Activated CD8-positive, alpha-beta memory T cell treated with anti-CD3 and anti-CD28 coated beads, Interleukin-2, amount 50 U/mL, for 48 hours (primary cell): ENCODE data around the gene C1D.
"Not testable (repeated sequence)": the region's sequence is repeated elsewhere in the genome, so short reads cannot be mapped to it uniquely, and the experiment has no call there.

Source experiments
- DNase-seq: peaks from one replicate; pipeline ENCODE4 v3.0.0-alpha.2; 2020

C1D gene, protein sequence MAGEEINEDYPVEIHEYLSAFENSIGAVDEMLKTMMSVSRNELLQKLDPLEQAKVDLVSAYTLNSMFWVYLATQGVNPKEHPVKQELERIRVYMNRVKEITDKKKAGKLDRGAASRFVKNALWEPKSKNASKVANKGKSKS

DNA sequence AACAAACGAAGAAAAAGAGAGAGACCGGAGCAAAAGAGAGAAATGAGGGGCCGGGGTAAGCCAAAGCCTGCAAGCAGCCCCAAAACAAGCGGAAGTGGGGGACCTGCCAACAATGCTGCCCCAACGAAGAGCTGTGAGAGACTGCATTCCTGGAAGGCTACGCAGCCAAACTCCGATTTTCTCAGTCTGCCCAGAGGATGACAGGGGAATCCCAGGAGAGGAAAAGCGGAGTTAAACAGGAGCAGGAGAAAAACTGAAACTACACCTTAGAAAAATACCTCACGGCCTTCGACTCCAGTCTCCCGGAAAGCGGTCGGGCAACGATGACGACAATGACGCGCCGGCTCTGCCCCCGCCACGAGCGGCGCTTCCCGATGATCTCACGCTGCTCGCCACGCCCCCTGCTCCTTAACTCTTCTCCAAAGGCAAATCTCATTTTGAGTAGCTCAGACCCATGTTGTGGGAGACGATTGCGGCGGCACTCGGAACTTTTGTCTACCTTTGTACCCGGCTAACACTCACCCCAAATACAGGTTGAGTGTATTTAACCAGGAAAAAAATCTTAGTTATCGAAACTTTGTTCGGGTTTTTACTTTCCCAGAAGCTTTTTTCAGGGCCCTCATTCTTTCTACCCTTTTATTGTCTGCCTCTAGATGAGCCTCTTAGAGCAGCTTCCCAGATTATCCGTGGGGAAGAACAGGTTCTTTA, at the start of gene C1D:
Gene C1D (minus strand): TSS at position 325 of the 708 bp plus-strand sequence. CDS start 15,694 bp downstream, outside the sequence.
- DNase-seq: peak; percentile 97

DNA sequence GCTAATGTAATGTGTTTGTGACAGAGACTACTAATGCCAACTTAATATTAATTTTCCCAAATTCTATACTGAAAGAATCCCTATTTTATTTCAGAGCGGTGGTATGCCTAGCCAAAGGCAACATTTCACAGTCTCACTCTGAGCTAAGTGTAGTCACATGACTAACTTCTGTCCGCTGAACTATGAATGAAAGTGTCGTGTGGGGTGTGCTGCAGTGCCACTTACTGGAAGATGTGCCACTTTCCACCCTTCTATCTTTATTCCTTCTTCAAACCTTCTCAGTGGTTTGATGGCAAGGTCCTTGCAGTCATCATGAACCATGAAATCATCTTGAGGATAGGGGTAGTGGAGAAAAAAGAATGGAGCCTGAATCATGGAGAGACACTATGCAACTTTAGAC, 47.3 kb upstream of the C1D start:
- no peak for DNase-seq

DNA sequence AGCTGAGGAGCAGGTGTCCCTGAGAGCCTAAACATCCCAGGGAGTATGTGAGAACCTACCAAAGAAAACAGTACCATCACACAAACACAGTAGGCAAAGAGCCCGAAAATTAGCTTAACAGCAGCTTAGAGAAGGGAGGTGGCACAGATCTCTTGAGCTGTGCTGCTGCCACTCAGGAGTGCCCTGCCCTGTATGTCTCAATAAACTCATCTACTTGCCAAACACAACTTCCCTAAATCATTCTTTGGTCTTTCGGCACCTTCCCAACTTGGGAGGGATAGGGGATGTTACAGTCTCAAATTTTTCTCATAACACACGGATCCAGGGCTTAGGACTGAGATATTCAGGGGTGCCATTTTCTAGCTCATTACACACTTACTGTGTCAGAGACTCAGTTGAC, 45.3 kb upstream of the C1D start:
- no peak for DNase-seq

DNA sequence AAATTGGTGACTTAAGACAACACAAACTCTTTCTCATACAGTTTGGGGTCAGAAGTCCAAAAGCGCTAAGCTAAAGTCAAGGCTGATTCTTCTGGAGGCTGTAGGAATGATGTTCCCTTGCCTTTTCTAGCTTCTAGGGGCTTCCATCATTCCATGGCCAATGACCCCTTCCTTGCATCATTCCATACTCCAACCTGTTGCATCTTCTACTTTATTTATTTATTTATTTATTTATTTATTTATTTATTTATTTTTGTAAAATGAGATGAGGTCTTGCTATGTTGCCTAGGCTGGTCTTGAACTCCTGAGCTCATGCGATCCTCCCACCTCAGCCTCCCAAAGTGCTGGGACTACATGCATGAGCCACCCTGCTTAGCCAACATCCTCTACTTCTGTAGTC, 44.7 kb upstream of the C1D start:
- DNase-seq: no peak

DNA sequence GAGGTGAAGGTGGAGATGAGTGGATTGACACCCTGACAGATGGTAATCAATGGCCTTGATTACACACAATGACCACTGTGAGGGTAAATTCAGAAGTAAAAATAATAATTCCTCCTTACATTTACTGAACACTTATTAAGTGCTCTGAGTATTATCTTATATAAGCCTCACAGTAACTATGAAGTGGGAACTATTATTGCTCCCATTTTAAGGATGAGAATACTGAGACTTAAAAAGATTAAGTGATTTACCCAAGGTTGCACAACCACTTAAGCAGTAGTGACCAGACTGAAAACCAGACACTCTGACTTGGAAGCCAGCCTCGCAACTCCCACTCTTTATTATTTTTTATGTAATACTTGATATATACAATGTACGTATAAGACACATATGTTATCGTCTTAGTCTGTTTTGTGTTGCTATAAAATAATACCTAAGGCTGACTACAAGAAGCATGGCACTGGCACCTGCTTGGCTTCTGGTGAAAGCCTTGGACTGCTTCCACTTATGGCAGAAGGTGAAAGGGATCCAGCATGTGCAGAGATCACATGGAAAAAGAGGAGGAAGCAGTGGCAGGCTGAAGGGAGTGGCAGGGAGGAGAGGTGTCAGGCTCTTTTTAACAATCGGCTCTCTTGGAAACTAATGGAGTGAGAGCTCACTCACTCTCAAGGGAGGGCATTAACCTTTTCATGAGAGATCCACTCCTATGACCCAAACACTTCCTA, 41.5 kb upstream of the C1D start:
- no peak for DNase-seq

DNA sequence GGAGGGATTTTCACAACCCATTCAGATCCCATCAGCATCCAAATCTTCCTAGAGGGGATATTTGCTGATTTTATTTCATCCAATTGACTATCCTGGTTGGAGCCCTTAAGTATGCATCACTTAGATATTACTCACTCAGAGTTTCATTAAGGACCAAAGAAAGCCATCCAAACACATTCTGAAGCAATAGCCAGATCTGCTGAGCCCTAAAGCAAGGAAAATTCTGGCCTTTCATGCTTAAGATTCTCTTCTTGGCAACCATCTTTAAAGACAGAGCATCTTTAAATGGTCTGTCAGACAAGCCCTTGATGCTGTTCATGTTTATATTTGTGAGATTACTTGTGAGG, 40.9 kb upstream of the C1D start:
- no peak for DNase-seq

DNA sequence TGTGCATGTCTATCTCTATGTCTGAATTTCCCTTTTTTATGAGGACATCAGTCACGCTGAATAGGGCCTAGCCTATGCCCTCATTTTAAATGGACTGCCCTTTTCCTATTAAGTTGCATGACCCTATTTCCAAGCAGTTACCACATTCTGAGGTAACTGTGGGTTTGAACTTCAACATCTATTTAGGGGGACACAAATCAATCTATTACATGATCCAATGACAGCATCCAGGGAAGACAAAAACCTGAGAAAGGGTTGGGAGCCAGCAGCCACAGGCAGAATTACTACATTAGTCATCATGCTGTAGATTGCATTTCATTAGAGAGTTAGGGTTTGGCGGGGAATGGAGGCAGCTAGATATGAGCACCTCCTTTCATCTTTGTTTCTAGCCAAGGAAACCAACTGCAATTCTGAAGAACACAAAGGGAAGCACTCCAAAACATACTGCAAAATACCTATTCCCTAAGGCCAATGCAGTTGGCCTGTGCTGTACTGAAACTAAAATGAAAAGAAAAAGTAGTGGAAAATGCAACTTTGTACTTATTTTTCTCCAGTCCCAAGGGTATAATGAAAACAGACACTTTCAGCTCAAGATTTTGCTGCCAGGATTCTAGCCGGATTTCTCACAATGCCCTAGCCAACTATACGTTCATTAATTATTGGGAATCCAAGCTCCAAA, 40.4 kb upstream of the C1D start:
- DNase-seq: no peak

DNA sequence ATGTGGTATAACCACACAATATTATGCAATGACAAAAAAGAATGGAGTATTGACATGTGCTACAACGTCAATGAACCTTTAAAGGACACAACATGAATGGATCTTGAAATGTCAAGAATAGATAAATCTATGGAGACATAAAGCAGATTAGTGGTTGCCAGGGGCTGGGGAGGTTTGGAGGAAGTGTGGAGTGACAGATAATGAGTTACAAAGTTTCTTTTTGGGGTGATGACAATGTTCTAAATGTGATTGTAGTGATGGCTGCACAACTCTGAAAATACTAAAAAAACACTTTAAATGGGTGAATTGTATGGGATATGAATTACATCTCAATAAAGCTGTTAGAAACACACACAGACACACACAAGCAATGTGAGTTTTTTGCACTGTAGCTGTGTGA, 37.4 kb upstream of the C1D start:
- no peak for DNase-seq

DNA sequence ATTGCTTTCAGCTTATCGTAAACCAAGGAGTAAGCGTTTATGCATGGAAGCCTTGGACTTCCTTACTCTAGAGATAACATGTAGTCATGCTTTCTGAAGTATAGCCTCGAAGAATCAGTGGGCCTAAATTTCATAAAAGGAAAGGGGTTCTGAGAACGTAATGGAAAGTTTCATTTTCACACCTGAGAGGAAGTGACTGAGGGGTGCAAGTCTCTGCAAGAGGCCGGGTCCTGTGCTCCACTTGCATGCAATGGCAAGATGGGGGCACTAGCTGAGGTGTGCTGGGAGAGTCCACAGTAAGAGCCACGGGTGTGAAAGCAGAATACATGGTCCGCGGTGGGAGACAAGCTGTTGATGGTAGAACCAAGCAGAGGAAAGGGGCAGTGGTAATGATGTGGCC, 36.5 kb upstream of the C1D start:
- DNase-seq: no peak

DNA sequence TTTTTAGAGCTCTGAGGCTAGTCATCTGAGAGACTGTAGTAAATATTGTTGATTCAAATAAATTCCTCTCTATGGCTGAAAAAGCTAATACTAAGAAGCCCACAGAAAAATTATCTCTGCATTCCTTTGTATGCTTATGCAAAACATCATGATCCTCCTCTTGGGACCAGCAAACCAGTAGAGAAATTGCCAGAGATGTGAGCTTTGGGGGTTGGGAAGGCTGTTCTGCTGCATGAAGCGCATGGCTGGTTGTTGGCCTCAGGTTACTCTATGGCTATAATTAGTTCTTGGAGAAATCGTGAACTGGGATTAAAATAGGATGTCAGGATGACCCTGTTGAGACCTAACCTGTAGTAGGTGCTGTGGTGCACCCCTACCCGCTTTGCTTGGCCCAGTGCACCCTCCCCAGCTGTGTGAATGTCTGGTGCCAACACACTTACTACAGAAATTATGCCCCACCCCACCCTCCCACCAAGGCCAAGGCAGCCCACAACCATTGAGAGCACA, 35.5 kb upstream of the C1D start:
- DNase-seq: no peak

DNA sequence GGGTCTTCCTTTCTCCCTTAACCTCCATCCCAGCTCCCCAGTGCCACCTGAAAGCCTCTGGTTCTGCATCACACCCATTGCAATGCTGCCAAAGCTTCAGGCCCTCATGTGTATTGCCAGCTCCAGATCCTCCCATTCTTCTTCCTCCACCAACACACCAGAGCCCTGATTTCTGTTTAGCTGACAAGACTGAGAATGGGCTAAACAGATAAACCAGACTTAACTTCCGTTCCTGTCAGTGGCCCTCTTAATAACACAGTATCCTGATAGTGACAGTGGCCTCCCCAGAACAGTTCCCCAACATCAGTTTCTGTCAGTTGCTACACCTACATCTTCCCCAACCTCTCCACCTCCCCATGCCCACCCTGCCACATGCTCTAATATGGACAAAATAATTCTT, 31.3 kb upstream of the C1D start:
- DNase-seq: no peak

DNA sequence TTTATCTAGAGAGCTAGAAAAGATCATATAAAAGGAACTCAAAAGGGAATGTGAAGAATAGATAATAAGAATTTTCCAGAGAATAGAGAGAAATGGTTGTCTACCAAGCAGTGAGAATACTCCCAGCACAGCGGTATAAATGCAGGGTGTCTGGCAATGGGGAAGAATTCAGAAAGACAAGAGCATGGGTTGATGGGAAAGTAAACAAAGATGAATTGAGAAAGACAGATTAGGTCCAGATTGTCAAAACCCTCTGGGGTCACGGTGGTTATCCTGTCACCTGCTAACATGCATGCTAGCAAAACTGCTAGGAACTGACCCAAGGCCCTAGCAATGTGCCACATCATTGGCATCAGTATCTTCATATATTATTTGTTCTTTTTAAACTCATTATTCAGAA, 30.8 kb upstream of the C1D start:
- no peak for DNase-seq

DNA sequence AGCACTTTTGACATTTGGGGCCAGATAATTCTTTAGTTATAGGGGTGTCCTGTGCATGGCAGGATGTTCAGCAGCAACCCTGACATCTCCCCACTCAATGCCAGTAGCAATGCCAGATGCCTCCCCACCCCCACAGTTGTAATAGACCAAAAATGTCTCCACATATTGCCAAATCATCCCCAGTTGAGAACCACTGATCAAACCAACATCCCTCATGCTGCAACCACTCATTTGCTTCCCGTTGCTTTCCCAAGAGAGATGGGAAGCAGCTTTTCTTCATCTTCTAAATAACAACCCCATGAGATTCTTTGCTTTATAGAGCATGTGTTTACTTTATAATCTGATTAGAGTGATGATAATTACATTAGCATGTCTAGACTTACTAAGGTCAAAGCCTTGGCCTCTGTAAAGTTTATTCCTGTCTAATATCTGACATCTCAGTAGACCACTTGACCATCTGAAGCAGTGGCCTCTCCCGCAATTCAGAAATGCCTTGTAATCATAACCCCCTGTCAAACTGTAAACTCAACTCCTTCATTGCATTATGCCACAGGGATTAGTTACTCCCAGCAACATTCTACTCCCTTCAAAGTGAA, 28.7 kb upstream of the C1D start:
- no peak for DNase-seq

DNA sequence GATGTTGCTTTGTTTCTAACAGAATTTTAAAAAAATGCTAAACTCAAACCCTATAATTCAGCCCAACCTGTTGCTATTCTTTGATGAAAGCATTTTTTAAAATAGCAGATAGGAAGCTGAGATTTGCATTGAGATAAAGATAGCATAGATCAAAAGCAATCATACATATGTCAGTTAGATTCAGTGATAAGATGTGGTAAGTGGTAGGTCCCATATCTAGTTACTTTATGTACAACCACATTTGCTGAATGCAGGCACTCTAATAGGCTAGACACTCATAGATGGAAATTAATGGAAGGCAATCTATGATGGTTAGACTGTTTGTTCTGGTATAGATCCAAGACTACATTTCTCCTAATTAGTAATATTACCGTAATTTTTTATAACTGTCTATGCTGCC, 27.2 kb upstream of the C1D start:
- DNase-seq: no peak

DNA sequence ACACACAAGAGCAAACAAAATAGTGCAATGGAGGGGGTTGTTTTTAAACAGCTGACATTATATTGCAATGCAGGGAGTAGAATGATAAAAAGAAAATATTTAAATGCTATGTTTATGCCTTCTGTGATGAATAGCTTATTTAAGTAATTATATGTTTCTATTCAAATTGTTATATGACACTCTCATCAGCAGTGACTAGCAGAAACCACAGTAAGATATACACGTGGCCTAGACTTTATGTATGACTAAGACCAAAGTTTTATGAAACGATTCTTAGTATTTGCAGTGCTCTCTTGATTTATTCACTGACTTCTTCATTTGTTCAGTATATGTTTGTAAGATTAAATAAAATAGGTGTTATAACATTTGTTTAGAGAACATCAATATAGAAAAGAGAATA, 26.1 kb upstream of the C1D start:
- DNase-seq: no peak

DNA sequence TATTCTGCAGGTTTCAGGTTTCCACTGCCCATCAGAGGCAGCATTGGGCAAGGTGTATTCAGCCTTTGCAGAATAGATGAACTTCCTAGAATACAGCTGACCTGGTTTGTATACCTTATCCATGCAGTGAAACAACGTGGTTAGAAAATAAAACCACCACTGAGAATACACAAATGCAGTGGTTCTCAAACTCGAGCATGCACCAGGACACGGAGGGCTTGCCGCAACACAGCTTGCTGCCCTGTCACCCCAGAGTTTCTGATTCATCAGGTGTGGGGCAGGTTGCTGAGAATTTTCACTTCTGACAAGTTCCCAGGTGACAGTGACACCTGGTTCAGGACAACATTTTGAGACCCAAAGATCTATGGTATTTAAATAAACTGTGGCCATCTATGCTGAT, 23.4 kb upstream of the C1D start:
- DNase-seq: no peak

DNA sequence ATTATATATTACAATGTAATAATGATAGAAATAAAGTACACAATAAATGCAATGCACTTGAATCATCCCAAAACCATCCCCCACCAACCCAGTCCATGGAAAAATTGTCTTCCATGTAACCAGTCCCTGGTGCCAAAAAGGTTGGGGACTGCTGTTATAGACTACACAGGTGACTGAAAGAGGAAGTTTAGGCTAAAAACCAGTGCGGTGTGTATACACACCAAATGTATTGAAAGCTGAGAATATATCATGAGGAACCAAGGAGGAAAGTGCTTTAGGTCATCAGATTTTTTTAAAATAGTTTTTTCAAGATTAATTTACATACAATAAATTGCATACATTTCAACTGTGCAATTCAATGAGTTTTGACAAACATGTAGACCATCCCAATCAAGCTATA, 20.5 kb upstream of the C1D start:
- DNase-seq: no peak

DNA sequence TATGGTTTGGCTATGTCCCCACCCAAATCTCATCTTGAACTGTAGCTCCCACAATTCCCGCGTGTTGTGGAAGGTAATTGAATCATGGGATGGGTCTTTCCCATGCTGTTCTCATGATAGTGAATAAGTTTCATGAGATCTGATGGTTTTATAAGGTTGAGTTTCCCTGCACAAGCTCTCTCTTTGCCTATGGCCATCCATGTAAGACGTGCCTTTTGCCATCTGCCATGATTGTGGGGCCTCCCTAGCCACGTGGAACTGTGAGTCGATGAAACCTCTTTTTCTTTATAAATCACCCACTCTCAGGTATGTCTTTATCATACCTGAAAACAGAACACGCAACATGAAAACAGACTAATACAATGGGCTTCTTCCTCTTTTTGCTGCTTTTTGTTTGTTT, 11.2 kb upstream of the C1D start:
- DNase-seq: no peak

DNA sequence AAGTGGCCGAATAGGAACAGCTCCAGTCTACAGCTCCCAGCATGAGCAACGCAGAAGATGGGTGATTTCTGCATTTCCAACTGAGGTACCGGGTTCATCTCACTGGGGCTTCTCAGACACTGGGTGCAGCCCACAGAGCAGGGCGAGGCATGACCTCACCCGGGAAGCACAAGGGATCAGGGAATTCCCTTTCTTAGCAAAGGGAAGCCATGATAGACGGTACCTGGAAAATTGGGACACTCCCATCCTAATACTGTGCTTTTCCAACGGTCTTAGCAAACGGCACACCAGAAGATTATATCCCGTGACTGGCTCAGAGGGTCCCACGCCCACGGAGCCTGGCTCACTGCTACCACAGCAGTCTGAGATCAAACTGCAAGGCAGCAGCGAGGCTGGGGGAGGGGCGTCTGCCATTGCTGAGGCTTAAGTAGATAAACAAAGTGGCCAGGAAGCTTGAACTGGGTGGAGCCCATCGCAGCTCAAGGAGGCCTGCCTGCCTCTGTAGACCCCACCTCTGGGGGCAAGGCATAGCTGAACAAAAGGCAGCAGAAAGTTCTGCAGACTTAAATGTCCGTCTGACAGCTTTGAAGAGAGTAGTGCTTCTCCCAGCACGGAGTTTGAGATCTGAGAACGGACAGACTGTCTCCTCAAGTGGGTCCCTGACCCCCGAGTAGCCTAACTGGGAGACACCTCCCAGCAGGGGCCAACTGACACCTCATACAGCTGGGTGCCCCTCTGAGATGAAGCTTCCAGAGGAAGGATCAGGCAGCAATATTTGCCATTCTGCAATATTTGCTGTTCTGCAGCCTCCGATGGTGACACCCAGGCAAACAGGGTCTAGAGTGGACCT, 1.2 kb upstream of the C1D start:
- not testable (repeated sequence) for DNase-seq

DNA sequence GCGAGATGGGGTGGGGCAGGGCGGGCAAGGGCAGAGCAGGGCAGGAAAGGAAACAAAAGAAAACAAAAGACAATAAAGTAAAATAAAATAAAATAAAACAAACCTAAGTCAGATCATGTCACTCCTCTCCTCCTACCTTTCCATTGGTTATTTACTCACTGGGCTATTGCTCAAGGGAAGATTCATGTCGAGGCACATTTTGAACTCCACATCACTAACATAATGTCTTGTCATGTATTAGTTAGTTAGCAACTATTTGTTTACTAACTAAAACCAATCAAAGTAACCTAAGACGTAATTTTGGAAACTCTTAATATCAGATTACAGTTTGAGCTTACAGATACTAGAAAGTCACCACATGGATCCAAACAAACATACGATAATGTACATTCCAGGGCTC, 2.2 kb downstream of the C1D start:
- DNase-seq: no peak

DNA sequence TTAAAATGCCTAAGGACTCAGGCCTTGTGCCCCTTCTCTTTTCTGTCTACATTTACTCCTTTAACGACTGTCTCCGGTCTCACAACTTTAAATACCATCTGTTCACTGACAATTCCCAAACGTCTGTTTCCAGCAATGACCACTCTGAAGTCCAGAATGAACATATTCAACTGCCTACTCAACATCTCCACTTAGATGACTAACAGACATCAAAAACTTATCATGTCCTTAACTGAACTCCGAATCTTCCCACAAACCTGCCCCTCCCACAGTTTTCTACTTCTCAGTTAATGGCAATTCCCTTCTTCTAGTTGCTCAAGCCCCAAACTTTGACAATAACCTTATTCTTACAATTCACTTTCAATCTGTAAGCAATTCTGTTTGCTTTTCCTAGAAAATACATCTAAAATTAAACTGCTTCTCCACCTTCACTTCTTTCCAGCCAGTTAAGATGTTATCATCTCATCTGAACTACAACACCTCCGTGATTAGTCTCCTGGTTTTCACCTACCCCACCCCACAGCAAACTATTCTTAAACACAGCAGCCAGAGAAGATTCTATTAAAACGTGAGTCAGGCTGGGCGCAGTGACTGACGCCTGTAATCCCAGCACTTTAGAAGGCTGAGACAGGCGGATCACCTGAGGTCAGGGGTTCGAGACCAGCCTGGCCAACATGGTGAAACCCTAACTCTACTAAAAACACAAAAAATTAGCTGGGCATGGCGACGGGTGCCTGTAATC, 2.8 kb downstream of the C1D start:
- no peak for DNase-seq
